NCI-H1436 treated with DMSO at 0.1 percent for 48 hours (cell line): ENCODE measurements around the gene LRRC72.
A peak's percentile ranks its signal among the peaks of the same experiment; 100 is the strongest.
"Not testable (repeated sequence)": the region's sequence is repeated elsewhere in the genome, so short reads cannot be mapped to it uniquely, and the experiment has no call there.

Source experiments
- DNase-seq: peaks from one replicate; lab custom pipeline; 2025; lab: John Stamatoyannopoulos, UW

The LRRC72 gene

GRCh38 chr7:16581286-16581685 lies 54.7 kb downstream of the LRRC72 start:
- no peak for DNase-seq

- DNase-seq: no peak
Measured at GRCh38 chr7:16583834-16584233, 57.2 kb downstream of the LRRC72 start.

- DNase-seq: no peak
Measured at GRCh38 chr7:16585540-16585939, 58.9 kb downstream of the LRRC72 start.

- DNase-seq: no peak
Measured at GRCh38 chr7:16586081-16586874, 59.7 kb downstream of the LRRC72 start.

- DNase-seq: no peak
Measured at GRCh38 chr7:16587129-16587528, 60.5 kb downstream of the LRRC72 start.

- no peak for DNase-seq
Measured at GRCh38 chr7:16587790-16588189, 61.2 kb downstream of the LRRC72 start.

GRCh38 chr7:16589881-16590280 lies 63.3 kb downstream of the LRRC72 start:
- no peak for DNase-seq

- no peak for DNase-seq
Measured at GRCh38 chr7:16590424-16590823, 63.8 kb downstream of the LRRC72 start.

- DNase-seq: no peak
Measured at GRCh38 chr7:16592395-16592794, 65.8 kb downstream of the LRRC72 start.

- DNase-seq: no peak
Measured at GRCh38 chr7:16594061-16594460, 67.4 kb downstream of the LRRC72 start.

- no peak for DNase-seq
Measured at GRCh38 chr7:16594676-16595075, 68.1 kb downstream of the LRRC72 start.

- DNase-seq: not testable (repeated sequence)
Measured at GRCh38 chr7:16595596-16595995, 69.0 kb downstream of the LRRC72 start.

- no peak for DNase-seq
Measured at GRCh38 chr7:16598015-16598414, 71.4 kb downstream of the LRRC72 start.

- DNase-seq: peak; percentile 1
Measured at GRCh38 chr7:16599860-16600259, 73.2 kb downstream of the LRRC72 start.

- no peak for DNase-seq
Measured at GRCh38 chr7:16603633-16604032, 77.0 kb downstream of the LRRC72 start.

- DNase-seq: no peak
Measured at GRCh38 chr7:16604054-16604453, 77.4 kb downstream of the LRRC72 start.

GRCh38 chr7:16606704-16607103 lies 80.1 kb downstream of the LRRC72 start:
- DNase-seq: no peak

- DNase-seq: no peak
Measured at GRCh38 chr7:16609842-16610450, 83.3 kb downstream of the LRRC72 start.

- DNase-seq: no peak
Measured at GRCh38 chr7:16611711-16612110, 85.1 kb downstream of the LRRC72 start.

- DNase-seq: no peak
Measured at GRCh38 chr7:16615228-16615627, 88.6 kb downstream of the LRRC72 start.

- no peak for DNase-seq
Measured at GRCh38 chr7:16616122-16616521, 89.5 kb downstream of the LRRC72 start.

- no peak for DNase-seq
Measured at GRCh38 chr7:16616542-16616941, 89.9 kb downstream of the LRRC72 start.

- no peak for DNase-seq
Measured at GRCh38 chr7:16619979-16620408, 93.4 kb downstream of the LRRC72 start.

- no peak for DNase-seq
Measured at GRCh38 chr7:16626388-16626787, 99.8 kb downstream of the LRRC72 start.
